H1 (cell line): ENCODE results near the gene TFF3. TPM values are rescaled to one million over a fixed set of nuclear protein-coding genes. Genes with fewer than 3 reads are reported as not detected.

Source experiments
- CTCF ChIA-PET: fragments of 300-600 bp; sonication (Branson Sonifier 250); formaldehyde crosslinking; loops from one replicate; lab custom pipeline; 2021; ENCODE audit not compliant: partially characterized antibody; lab: Charles Lee
- POLR2A ChIA-PET: fragments of 300-600 bp; sonication (Branson Sonifier 250); formaldehyde crosslinking; loops from one replicate; lab custom pipeline; 2021; ENCODE audit warnings: inconsistent platforms; ENCODE audit not compliant: partially characterized antibody; lab: Charles Lee
- DNase-seq, 2 experiments: peaks; one replicate each; pipeline versions ENCODE4 v3.0.0 to v3.0.0-alpha.2; 2010 to 2022; ENCODE audit warnings: low spot score in 2 of 2, low read depth in 1 of 2, mixed read lengths in 1 of 2
- FAIRE-seq: peaks from 2 replicates; lab custom pipeline; 2011; peaks lifted over from hg19 to GRCh38; lab: Jason Lieb, UNC
- H2AFZ ChIP-seq: 2 replicates; pipeline ENCODE4 v1.8.1; 2012; ENCODE audit warnings: low read length, inconsistent platforms
- H2AK5ac ChIP-seq: 2 replicates; pipeline ENCODE4 v1.6.1; 2013; ENCODE audit warnings: low read depth, low read length
- H2BK120ac ChIP-seq: replicated peaks from 2 replicates; pipeline ENCODE3; 2013; ENCODE audit warnings: low read depth, low read length, inconsistent platforms
- H2BK12ac ChIP-seq: 2 replicates; pipeline ENCODE4 v1.6.1; 2013; ENCODE audit warnings: low read depth, low read length
- H2BK15ac ChIP-seq: 2 replicates; pipeline ENCODE4 v1.6.1; 2013; ENCODE audit warnings: low read length
- H2BK20ac ChIP-seq: 2 replicates; pipeline ENCODE4 v1.6.1; 2013; ENCODE audit warnings: low read length
- H2BK5ac ChIP-seq: 2 replicates; pipeline ENCODE4 v1.6.1; 2013; ENCODE audit warnings: low read depth, low read length
- H3K14ac ChIP-seq: 2 replicates; pipeline ENCODE4 v1.6.1; 2013; ENCODE audit warnings: inconsistent platforms; ENCODE audit not compliant: insufficient read length
- H3K18ac ChIP-seq: 2 replicates; pipeline ENCODE4 v1.6.1; 2013; ENCODE audit warnings: low read length; ENCODE audit errors: extremely low read depth
- H3K23ac ChIP-seq: 2 replicates; pipeline ENCODE4 v1.6.1; 2013; ENCODE audit warnings: inconsistent platforms; ENCODE audit not compliant: insufficient read length
- H3K23me2 ChIP-seq: 2 replicates; pipeline ENCODE4 v1.6.1; 2013; ENCODE audit warnings: low read depth, low read length
- H3K27ac ChIP-seq: 2 replicates; pipeline ENCODE4 v1.6.1; 2011; ENCODE audit warnings: low read depth, low read length, inconsistent platforms
- H3K27me3 ChIP-seq, 4 experiments: replicated peaks in 1 of 4; 1 replicate in 1 of 4; 2 replicates in 3 of 4; pipeline versions ENCODE4 v1.6.1 to v1.8.1; 2011 to 2013; ENCODE audit warnings: low read length in 3 of 4, mild to moderate bottlenecking in 3 of 4, inconsistent platforms in 2 of 4, mixed read lengths in 2 of 4, moderate library complexity in 1 of 4; ENCODE audit not compliant: control insufficient read depth in 3 of 4, insufficient read depth in 3 of 4; ENCODE audit errors: extremely low read depth in 1 of 4
- H3K36me3 ChIP-seq, 4 experiments: 2 replicates each; pipeline versions ENCODE4 v1.6.1 to v1.8.1; 2011 to 2013; ENCODE audit warnings: mild to moderate bottlenecking in 4 of 4, low read length in 3 of 4, moderate library complexity in 2 of 4, control low read depth in 1 of 4, inconsistent platforms in 1 of 4; ENCODE audit not compliant: insufficient read depth in 4 of 4, control insufficient read depth in 2 of 4
- H3K4ac ChIP-seq: replicated peaks from 2 replicates; pipeline ENCODE3; 2013; ENCODE audit warnings: low read length, low read depth, mixed read lengths, inconsistent platforms; ENCODE audit not compliant: insufficient read length
- H3K4me1 ChIP-seq, 4 experiments: replicated peaks in 1 of 4; 1 replicate in 1 of 4; 2 replicates in 3 of 4; pipeline versions ENCODE4 v1.6.1 to v1.8.1; 2011 to 2013; ENCODE audit warnings: low read length in 3 of 4, inconsistent platforms in 2 of 4, mixed read lengths in 1 of 4; ENCODE audit not compliant: insufficient read depth in 4 of 4, control insufficient read depth in 3 of 4
- H3K4me2 ChIP-seq, 2 experiments: 2 replicates each; pipeline versions ENCODE4 v1.6.1 to v1.8.1; 2011 to 2013; ENCODE audit warnings: low read depth in 2 of 2, low read length in 2 of 2, control low read depth in 1 of 2, inconsistent platforms in 1 of 2, mild to moderate bottlenecking in 1 of 2; ENCODE audit not compliant: insufficient read depth in 1 of 2
- H3K4me3 ChIP-seq, 4 experiments: fragments of 200-600, 300-600 bp in 1 of 4; sonication (generic), shearing (Covaris generic), sonication (Bioruptor Twin) in 1 of 4; 2 replicates each; pipeline versions ENCODE4 v1.5.1 to v1.8.1; 2011 to 2016; ENCODE audit warnings: low read length in 4 of 4, low read depth in 3 of 4, control low read depth in 2 of 4, inconsistent platforms in 2 of 4, mild to moderate bottlenecking in 2 of 4, mixed read lengths in 1 of 4, moderate library complexity in 1 of 4; ENCODE audit not compliant: insufficient read depth in 2 of 4; ENCODE audit errors: extremely low read depth in 1 of 4
- H3K56ac ChIP-seq: replicated peaks from 2 replicates; pipeline ENCODE3; 2013; ENCODE audit warnings: low read depth, mild to moderate bottlenecking, mixed read lengths, low read length, inconsistent platforms; ENCODE audit not compliant: insufficient read length
- H3K79me1 ChIP-seq: 2 replicates; pipeline ENCODE4 v1.6.1; 2013; ENCODE audit warnings: low read depth, low read length, control low read depth
- H3K79me2 ChIP-seq, 2 experiments: 2 replicates each; pipeline versions ENCODE4 v1.6.1 to v1.8.1; 2012 to 2013; ENCODE audit warnings: low read length in 2 of 2, mild to moderate bottlenecking in 2 of 2, inconsistent platforms in 1 of 2; ENCODE audit not compliant: insufficient read depth in 2 of 2, control insufficient read depth in 1 of 2
- H3K9ac ChIP-seq, 4 experiments: replicated peaks in 1 of 4; 1 replicate in 1 of 4; 2 replicates in 3 of 4; pipeline versions ENCODE4 v1.6.1 to v1.8.1; 2011 to 2013; ENCODE audit warnings: low read depth in 3 of 4, low read length in 3 of 4, control low read depth in 2 of 4, mild to moderate bottlenecking in 2 of 4, moderate library complexity in 2 of 4, inconsistent platforms in 1 of 4; ENCODE audit errors: extremely low read depth in 1 of 4
- H3K9me3 ChIP-seq, 2 experiments: 2 replicates each; pipeline versions ENCODE4 v1.6.1 to v1.8.1; 2012 to 2013; ENCODE audit warnings: mild to moderate bottlenecking in 2 of 2, moderate library complexity in 2 of 2, control low read depth in 1 of 2, inconsistent platforms in 1 of 2, low read depth in 1 of 2, low read length in 1 of 2, mixed read lengths in 1 of 2; ENCODE audit not compliant: insufficient read depth in 2 of 2
- H4K20me1 ChIP-seq, 2 experiments: replicated peaks in 1 of 2; 2 replicates each; pipeline versions ENCODE3 to v1.8.1; 2011 to 2013; ENCODE audit warnings: inconsistent platforms in 2 of 2, low read length in 2 of 2, mild to moderate bottlenecking in 1 of 2; ENCODE audit not compliant: insufficient read depth in 2 of 2, control insufficient read depth in 1 of 2
- H4K5ac ChIP-seq: 2 replicates; pipeline ENCODE4 v1.6.1; 2013; ENCODE audit warnings: low read length, low read depth, mixed read lengths, inconsistent platforms; ENCODE audit not compliant: insufficient read length
- H4K8ac ChIP-seq: 2 replicates; pipeline ENCODE4 v1.8.0; 2013; ENCODE audit warnings: mild to moderate bottlenecking, moderate library complexity, low read length, inconsistent platforms; ENCODE audit not compliant: insufficient read depth; ENCODE audit errors: extremely low read depth
- H4K91ac ChIP-seq: replicated peaks from 2 replicates; pipeline ENCODE3; 2013; ENCODE audit warnings: low read length, mixed read lengths, inconsistent platforms; ENCODE audit not compliant: insufficient read length
- BRCA1 ChIP-seq: IDR thresholded peaks from 2 replicates; pipeline ENCODE4 v1.6.1; 2012; ENCODE audit warnings: low read depth, low read length, improper control_type of control experiment
- WGBS, 2 experiments: shearing (Covaris generic) in 1 of 2; methylation state at CpG; one replicate each; pipeline versions ENCODE4 v1.1.6 to v1.1.7; 2013 to 2015; ENCODE audit warnings: low lambda C conversion rate in 2 of 2, mixed read lengths in 2 of 2, inconsistent platforms in 1 of 2, low coverage in 1 of 2, missing lambda C conversion rate in 1 of 2; ENCODE audit not compliant: insufficient replicate concordance in 2 of 2, insufficient coverage in 1 of 2, insufficient read length in 1 of 2; ENCODE audit errors: extremely low coverage in 1 of 2, missing lambda C conversion rate in 1 of 2; 5-methylcytosine and 5-hydroxymethylcytosine counted together
- polyA plus RNA-seq, 7 experiments: library from polyadenylated mRNA; depleted of rRNA in 3 of 7; stranded (reverse) in 5 of 7; unstranded in 2 of 7; fragments of >200 nt in 5 of 7; fragments of 200-250 nt in 2 of 7; gene quantifications; 1 replicate in 5 of 7; 2 replicates in 1 of 7; 4 replicates in 1 of 7; pipeline versions ENCODE4 v1.2.1 to v1.2.3, GENCODE V29; 2011 to 2013; ENCODE audit warnings: missing spikeins in 2 of 7, mixed read lengths in 2 of 7
- total RNA-seq: library from RNA; stranded (reverse); fragmentation: NEBNext Ultra II Directional; extraction: Animal tissue kit (Norgen Biotek cat#: 25700); gene quantifications from 2 replicates; pipeline ENCODE4 v1.2.1, GENCODE V29; 2021
- TF ChIP-seq, protein P1 (sequence below): IDR thresholded peaks from 2 replicates; pipeline ENCODE4 v1.6.1; 2012; ENCODE audit warnings: inconsistent platforms

TFF3 gene
- total and polyA plus RNA-seq, 2 of the 8 experiments (the other 6 are each of a cell fraction or from before 2014, with no cell fraction given): 1.7 to 6.7 TPM

DNA sequence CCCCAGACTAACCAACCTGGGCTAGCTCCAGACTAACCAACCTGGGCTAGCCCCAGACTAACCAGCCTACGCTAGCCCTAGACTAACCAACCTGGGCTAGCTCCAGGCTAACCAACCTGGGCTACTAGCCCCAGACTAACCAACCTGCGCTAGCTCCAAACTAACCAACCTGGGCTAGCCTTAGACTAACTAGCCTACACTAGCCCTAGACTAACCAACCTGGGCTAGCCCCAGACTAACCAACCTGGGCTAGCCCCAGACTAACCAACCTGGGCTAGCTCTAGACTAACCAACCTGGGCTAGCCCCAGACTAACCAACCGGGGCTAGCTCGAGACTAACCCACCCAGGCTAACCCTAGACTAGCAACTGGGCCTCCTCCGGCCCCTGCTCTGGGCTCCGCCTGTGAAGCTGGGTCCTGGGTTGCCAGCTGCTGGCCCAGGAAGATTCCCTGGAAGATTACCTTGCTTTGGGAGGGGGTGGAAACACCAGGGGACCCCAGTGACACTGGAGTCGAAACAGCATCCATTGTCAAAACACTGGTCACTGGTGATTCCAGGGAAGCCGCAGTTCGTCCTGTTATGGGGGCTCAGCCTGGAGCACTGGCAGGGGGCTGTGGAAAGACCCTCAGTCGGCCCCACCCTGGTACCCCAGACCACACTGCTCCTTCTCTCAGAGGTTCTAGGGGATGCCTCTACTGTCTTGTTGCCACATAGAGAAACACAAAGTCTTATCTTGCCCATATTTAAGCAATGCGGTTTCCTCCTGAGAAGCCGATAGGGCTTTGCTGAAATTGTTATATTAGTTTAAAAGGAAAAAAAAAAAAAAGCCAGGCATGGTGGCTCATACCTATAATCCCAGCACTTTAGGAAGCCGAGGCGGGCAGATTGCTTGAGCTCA, 34.5 kb upstream of the TFF3 start:
- no peak overlapping the region for H3K4ac ChIP-seq
- H4K91ac ChIP-seq: no peak overlapping the region
- H4K8ac ChIP-seq: no peak overlapping the region
- H3K79me1 ChIP-seq: no peaks in the 10 kb centered on the region
- no peak overlapping the region for H3K27ac ChIP-seq
- no peak overlapping the region for H3K4me3 ChIP-seq
- TF ChIP-seq BRCA1: 0 out of 2 replicates have a peak, but pooled peaks have one; percentile 40
- TF ChIP-seq, protein P1, sequence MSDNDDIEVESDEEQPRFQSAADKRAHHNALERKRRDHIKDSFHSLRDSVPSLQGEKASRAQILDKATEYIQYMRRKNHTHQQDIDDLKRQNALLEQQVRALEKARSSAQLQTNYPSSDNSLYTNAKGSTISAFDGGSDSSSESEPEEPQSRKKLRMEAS: no peak
- no peak overlapping the region for H2BK15ac ChIP-seq
- no peaks in the 10 kb centered on the region for H3K4me1 ChIP-seq
- no peak overlapping the region for H3K9ac ChIP-seq
- H4K5ac ChIP-seq: no peak overlapping the region
- H3K23me2 ChIP-seq: no peaks in the 10 kb centered on the region
- FAIRE-seq: no peak
- H3K79me2 ChIP-seq: no peaks in the 10 kb centered on the region
- POLR2A ChIA-PET: interaction anchor here (0.7 kb wide), 2 partner anchors 32 to 101 kb away, joined by 3 to 4 read pairs; no protein-coding TSS in a partner anchor
- no peak overlapping the region for H3K56ac ChIP-seq
- H2AFZ ChIP-seq: no peak overlapping the region
- H3K4me2 ChIP-seq: no peak overlapping the region
- H2BK5ac ChIP-seq: no peak overlapping the region
- no peaks in the 10 kb centered on the region for H3K9me3 ChIP-seq
- no peak for DNase-seq
- no peak overlapping the region for H3K23ac ChIP-seq
- H3K27me3 ChIP-seq: no peaks in the 10 kb centered on the region
- H3K36me3 ChIP-seq: no peaks in the 10 kb centered on the region
- CTCF ChIA-PET: interaction anchor here (0.9 to 1.1 kb wide), 2 partner anchors 12 to 91 kb away, joined by 6 to 8 read pairs; no protein-coding TSS in a partner anchor
- 83% methylated on average over 14 of the region's 14 CpGs; no CpG with 5 or more reads in 1 of the 2 experiments for WGBS, 2 experiments
- no peak overlapping the region for H2BK120ac ChIP-seq
- H2BK12ac ChIP-seq: no peak overlapping the region
- H3K18ac ChIP-seq: no peak overlapping the region
- no peak overlapping the region for H2BK20ac ChIP-seq
- H2AK5ac ChIP-seq: no peak overlapping the region
- no peak overlapping the region for H3K14ac ChIP-seq
- no peaks in the 10 kb centered on the region for H4K20me1 ChIP-seq
